Measurements from ENCODE around the gene RAD51B.
"Not testable (repeated sequence)": the region's sequence is repeated elsewhere in the genome, so short reads cannot be mapped to it uniquely, and the experiment has no call there.

DNA sequence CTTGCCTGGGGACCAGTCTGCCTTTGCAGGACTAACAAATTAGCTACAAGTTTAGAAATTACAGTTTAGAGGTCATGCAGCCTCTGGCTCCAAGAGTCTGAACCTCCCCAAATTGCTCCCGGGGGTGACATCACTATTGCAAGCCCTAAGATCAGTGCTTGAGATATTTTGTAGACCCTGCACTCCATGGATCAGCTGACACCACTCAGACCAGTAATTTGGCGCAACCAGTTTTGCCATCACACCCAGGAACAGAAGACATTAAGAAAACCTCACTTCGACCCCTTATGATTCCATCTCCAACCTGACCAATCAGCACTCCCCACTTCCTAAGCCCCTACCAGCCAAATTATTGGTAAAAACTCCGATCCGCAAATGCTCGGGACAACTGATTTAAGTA is 1.1 kb upstream of the RAD51B start:
- not testable (repeated sequence) for TF ChIP-seq TP53 (CRISPR knock-in tag; IDR thresholded peaks at IDR 0.05); CTCF (IDR thresholded peaks at IDR 0.05); SMAD3 (CRISPR knock-in tag; IDR thresholded peaks at IDR 0.05; ENCODE audit: borderline replicate concordance)
